HG03039 (cell line): ENCODE data around the gene HMGXB3.

ENCODE experiments used
- ATAC-seq: cut with Tn5 transposase; IDR thresholded peaks from one replicate; pipeline ENCODE4 v1.9.1; 2021; ENCODE audit warnings: mild to moderate bottlenecking, moderate library complexity; ENCODE audit not compliant: unreplicated experiment

The HMGXB3 gene

GRCh38 chr5:149981206-149981605, 19.3 kb upstream of the HMGXB3 start:
- ATAC-seq, result no peak

DNA sequence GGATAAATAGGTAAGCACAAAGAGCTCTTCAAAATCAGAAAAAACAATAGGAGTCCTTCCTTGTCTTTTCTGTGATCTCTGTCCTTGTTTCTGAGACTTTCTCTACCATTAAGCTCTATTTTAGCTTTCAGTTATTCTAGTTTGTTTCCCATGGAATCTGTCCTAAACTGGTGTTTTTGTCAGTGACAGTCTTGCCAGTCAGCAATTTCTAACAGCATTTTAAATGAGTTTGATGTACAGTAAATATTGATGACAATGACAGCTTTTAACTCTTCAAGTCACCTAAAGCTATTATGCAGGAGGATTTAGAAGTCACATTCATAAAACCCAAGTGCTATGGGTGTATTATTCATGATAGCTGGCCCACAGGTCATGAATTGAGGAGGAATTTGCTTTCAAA, 18.0 kb upstream of the HMGXB3 start:
- ATAC-seq, result no peak

- ATAC-seq, result no peak
These were observed 12.4 kb upstream of the HMGXB3 start for GRCh38 chr5:149988126-149988525.

- peak; percentile 72 for ATAC-seq
These were observed 9.8 kb upstream of the HMGXB3 start for GRCh38 chr5:149990518-149991376.

DNA sequence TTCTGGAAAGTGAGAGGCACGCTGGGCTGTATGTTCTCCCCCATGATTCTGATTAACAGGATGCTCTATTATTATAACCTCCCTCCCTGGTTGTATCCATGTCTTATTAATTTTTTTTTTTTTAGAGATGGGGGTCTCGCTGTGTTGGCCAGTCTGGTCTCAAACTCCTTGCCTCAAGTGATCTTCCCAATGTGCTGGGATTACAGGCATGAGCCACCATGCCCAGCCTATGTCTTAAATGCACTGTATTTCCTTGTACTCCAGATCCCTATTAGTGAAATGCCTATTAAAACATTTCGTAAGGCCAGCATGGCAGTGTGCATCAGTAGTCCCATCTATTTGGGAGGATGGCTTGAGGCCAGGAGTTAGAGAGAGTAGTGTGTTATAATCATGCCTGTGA, 7.1 kb upstream of the HMGXB3 start:
- no peak for ATAC-seq

GRCh38 chr5:149995385-149996204, 4.9 kb upstream of the HMGXB3 start:
- no peak for ATAC-seq

- ATAC-seq, result no peak
These were observed 4.2 kb upstream of the HMGXB3 start for GRCh38 chr5:149996205-149996890.

DNA sequence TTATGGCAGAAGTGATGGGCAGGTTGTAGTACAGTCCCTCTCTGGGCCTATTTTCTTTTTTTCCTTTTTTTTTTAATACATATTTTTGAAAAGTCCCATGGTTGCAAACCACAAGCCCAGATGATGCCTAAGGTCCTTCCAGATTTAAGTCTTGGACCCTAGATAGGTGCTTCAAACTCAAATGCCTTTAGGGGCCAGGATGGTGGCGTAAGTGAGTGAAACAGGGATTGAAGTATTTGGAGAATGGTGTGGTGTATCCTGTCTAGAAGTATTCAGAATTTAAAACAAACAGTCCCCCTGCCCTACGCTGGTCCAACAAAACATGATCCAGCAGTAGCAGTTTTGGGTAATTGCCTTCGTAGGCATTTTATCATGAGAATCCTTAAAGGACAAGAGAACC, 2.3 kb upstream of the HMGXB3 start:
- ATAC-seq, result no peak

DNA sequence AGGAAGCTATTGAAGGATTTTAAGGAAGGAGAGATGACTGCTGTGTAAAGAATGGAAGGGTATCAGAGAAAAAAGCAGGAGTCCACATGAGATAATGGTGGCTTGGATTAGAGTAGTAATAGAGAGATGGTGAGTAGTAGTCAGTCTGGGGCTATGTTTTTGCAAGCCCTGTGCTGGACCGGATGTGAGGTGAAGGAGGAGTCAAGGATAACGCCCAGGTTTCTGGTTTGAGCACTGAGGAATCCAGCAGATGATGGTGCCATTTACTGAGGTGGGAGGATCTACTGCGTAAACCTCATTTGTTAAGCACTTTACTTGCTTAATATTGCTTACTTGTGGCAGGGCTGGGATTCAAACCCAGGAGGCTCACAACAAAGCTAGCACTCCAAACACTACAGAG, 1.2 kb upstream of the HMGXB3 start:
- ATAC-seq, result no peak

DNA sequence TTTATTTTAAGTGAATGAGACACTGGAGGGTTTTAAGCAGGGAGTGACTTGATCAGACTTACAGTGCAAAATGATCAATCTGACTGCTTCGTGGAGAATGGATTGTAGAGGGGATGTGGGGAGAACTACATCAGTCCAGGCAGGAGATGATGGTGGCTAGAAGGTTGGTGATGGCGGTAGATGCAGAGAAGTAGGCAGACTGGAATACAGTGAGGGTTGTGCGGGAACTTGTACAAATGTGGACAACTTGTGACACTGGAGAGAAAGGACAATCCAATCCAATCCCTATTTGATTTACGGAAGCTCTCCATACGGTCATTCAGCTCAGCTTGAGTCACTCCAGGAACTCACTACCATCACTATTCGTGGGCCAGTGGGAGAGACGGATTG, 678 bp upstream of the HMGXB3 start:
- no peak for ATAC-seq

- no peak for ATAC-seq
These were observed 586 bp downstream of the HMGXB3 start for GRCh38 chr5:150000990-150001659.

DNA sequence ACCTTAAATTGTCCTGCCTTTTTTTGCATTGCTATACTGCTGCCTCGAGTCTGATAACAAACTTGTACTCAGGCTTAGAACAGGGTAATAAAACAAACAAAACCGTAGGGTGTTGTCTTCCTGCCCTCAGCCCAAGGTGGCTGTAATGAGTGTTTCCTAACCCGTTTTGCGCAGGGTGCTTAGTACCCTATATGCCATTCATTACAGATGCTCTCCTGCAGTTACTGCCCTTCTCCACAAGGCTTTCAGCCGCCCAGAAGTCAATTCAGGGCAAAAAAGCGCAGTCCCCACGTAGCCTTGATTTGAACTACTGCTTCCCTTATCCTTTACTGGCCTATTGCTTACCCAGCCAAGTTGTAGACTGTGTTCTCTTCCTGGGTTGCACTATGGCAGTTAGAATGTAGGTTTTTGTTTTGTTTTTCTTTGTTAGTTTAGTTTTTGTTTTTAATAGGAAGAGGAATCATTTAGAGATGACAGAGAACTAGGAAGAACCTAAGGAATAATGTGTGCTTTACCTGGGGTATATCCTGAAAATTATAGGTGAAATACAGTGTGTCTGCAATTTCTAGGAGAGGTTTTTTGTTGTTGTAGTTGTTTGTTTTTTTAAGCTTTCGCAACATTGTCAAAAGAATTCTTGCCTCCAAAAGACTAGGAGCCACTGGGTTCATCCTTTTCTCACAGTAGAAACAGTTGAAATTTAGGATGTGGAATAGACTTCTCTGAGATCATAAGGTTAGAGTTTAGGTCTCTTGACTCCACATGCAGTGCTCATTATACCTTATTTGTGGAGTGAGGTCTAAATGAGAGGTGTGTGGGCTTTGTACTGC, 1.3 kb downstream of the HMGXB3 start:
- peak; percentile 37 for ATAC-seq

GRCh38 chr5:150006318-150006717, 5.8 kb downstream of the HMGXB3 start:
- ATAC-seq, result no peak

DNA sequence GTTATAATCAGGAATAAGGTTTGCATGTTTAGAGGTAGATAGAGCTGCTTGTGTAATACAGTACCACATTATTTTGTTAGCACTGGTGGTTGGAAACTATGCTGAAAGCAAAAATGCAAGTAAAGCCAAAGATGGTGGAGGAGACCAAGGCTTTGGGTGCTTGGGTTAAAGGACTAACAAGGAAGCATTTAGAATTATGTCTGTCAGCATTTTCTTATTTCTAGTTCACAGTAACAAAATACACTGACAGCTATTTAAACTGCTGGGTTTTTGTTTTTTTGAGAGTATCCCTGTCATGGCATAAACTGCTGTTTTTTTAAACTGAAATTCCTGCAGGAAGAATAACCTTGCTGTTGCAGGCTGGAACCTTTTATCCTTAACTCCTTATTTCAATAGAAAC, 6.5 kb downstream of the HMGXB3 start:
- no peak for ATAC-seq

DNA sequence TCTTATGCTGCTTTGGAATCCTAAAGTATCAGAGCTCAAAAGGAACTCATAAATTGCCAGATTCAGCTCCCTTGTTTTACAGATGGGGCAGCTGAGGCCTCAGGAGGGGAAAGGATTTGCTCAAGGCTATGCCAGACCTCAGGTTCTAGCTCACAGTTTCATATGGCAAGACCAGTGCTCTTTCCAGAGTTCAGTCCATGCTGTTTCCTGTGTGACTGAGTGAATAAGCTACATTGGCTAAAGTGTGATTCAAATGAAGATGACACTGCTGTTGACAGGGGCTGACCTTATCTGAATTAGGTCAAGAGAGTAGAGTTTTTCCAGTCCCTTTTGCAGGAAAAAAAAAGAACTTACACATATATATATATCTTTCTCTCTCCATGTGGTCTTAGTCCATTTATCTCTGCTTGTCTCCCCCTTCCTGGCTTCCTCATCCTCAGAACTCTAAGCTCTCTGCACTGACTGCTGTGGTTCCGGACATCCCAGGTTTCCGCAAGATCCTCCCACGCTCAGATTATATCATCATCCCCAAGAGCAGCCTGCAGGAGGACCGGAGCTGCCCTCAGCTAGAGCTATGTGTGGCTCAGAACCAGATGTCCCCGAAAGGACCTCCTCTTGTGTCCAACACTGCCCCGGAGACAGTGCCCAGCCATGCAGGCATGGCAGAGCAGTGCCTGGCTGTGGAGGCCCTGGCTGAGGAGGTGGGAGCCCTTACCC, 9.3 kb downstream of the HMGXB3 start:
- no peak for ATAC-seq

DNA sequence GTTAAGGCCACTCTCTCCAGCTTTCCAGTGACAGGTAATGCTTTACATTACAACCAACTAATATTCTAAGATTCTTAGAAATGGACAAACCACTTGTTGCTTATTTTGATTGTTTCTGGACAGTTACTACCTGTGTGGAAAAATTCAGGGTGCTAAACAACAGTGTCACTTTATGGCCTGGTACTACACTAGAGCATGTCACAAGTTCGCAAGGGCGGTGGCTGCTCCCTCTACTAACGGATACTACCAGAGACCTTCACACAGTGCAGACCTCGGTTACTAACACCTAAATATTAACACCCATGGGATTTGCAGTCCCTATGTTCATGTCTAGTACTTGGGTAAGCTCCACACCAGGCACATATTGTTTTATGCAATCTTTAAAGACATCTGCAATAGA, 13.4 kb downstream of the HMGXB3 start:
- no peak for ATAC-seq

- ATAC-seq, result no peak
These were observed 13.9 kb downstream of the HMGXB3 start for GRCh38 chr5:150014456-150014855.

- no peak for ATAC-seq
These were observed 14.9 kb downstream of the HMGXB3 start for GRCh38 chr5:150015415-150015814.

GRCh38 chr5:150016537-150016936, 16.0 kb downstream of the HMGXB3 start:
- no peak for ATAC-seq
